GM12878 (cell line): ENCODE data around the gene DHX29. TPM values are rescaled to one million over a fixed set of nuclear protein-coding genes. Genes with fewer than 3 reads are reported as not detected.

Experiments
- ATAC-seq: fragments of 200-7000 bp; cut with Tn5 transposase; 3 replicates; pipeline ENCODE4 v1.9.1; 2020; ENCODE audit warnings: mild to moderate bottlenecking, moderate library complexity
- BruUV-seq: library from RNA; stranded (reverse); fragments of 400-500 nt; replicated peaks from 2 replicates; lab custom pipeline; 2021; lab: Mats Ljungman, UMichigan
- CTCF ChIA-PET: fragments of 300-600 bp; sonication (Branson Sonifier 250); formaldehyde crosslinking; extraction: SDS; loops from one replicate; lab custom pipeline; 2021; ENCODE audit warnings: inconsistent platforms; lab: Yijun Ruan, JAX
- POLR2A ChIA-PET: fragments of 350-600 bp; formaldehyde crosslinking; extraction: SDS; loops from one replicate; lab custom pipeline; 2021; ENCODE audit warnings: inconsistent platforms; lab: Charles Lee
- RAD21 ChIA-PET: fragments of 300-600 bp; sonication (Branson Sonifier 250); formaldehyde crosslinking; loops from one replicate; lab custom pipeline; 2023; ENCODE audit warnings: antibody characterized with exemption; ENCODE audit not compliant: unreplicated experiment; lab: Charles Lee
- SMC1A ChIA-PET: fragments of 300-600 bp; sonication (Branson Sonifier 250); formaldehyde crosslinking; loops from one replicate; lab custom pipeline; 2023; ENCODE audit not compliant: unreplicated experiment, uncharacterized antibody; lab: Charles Lee
- DNase-seq: peaks from one replicate; pipeline ENCODE4 v3.0.0-alpha.2; 2011; ENCODE audit warnings: low read depth, low spot score
- FAIRE-seq: peaks from 3 replicates; lab custom pipeline; 2011; peaks lifted over from hg19 to GRCh38; lab: Jason Lieb, UNC
- H2AFZ ChIP-seq: 2 replicates; pipeline ENCODE4 v1.6.0; 2011; ENCODE audit warnings: low read depth, low read length, control low read depth; ENCODE audit not compliant: control insufficient read depth
- H3K27ac ChIP-seq: 2 replicates; pipeline ENCODE4 v1.5.1; 2011; ENCODE audit warnings: control low read depth; ENCODE audit not compliant: control insufficient read depth, insufficient read depth
- H3K27me3 ChIP-seq, 2 experiments: replicated peaks in 1 of 2; 2 replicates each; pipeline versions ENCODE4 v1.6.0 to v1.6.1; 2011; ENCODE audit warnings: low read length in 1 of 2; ENCODE audit not compliant: control insufficient read depth in 2 of 2, insufficient read depth in 2 of 2
- H3K36me3 ChIP-seq, 2 experiments: 2 replicates each; pipeline ENCODE4 v1.5.1; 2011; ENCODE audit warnings: low read length in 1 of 2; ENCODE audit not compliant: control insufficient read depth in 2 of 2, insufficient read depth in 2 of 2
- H3K4me1 ChIP-seq: 2 replicates; pipeline ENCODE4 v1.6.1; 2011; ENCODE audit warnings: mild to moderate bottlenecking, low read length, moderate library complexity, mixed read lengths; ENCODE audit not compliant: control insufficient read depth, insufficient read depth
- H3K4me2 ChIP-seq: 2 replicates; pipeline ENCODE4 v1.6.0; 2011; ENCODE audit warnings: control low read depth; ENCODE audit not compliant: control insufficient read depth, insufficient read depth
- H3K4me3 ChIP-seq: fragments of 200-600 bp; sonication (generic); 2 replicates; pipeline ENCODE4 v1.5.1; 2016
- H3K79me2 ChIP-seq: 2 replicates; pipeline ENCODE4 v1.6.0; 2011; ENCODE audit warnings: low read length; ENCODE audit not compliant: control insufficient read depth, insufficient read depth
- H3K9ac ChIP-seq: 2 replicates; pipeline ENCODE4 v1.8.0; 2011; ENCODE audit warnings: low read length, control low read depth, mixed read lengths; ENCODE audit not compliant: control insufficient read depth, insufficient read depth
- H3K9me3 ChIP-seq: replicated peaks from 3 replicates; pipeline ENCODE4 v1.5.1; 2011; ENCODE audit warnings: mild to moderate bottlenecking, low read length; ENCODE audit not compliant: control insufficient read depth, insufficient read depth
- H4K20me1 ChIP-seq: 2 replicates; pipeline ENCODE4 v1.6.0; 2011; ENCODE audit not compliant: control insufficient read depth, insufficient read depth
- ATF3 ChIP-seq: IDR thresholded peaks from 2 replicates; pipeline ENCODE4 v1.6.1; 2011; ENCODE audit warnings: low read depth, mild to moderate bottlenecking, low read length, moderate library complexity, borderline replicate concordance; ENCODE audit errors: extremely low read depth
- CBFB ChIP-seq: IDR thresholded peaks from 2 replicates; pipeline ENCODE4 v1.6.1; 2016; ENCODE audit warnings: antibody characterized with exemption, low read depth
- CHD2 ChIP-seq: IDR thresholded peaks from 2 replicates; pipeline ENCODE4 v1.6.1; 2011; ENCODE audit warnings: low read depth, low read length, improper control_type of control experiment, borderline replicate concordance
- CTCF ChIP-seq, 3 experiments: IDR thresholded peaks in 2 of 3; conservative IDR thresholded peaks in 1 of 3; 2 replicates each; pipeline ENCODE4 v1.5.1; 2011; ENCODE audit warnings: low read depth in 3 of 3, low read length in 3 of 3, mild to moderate bottlenecking in 3 of 3, control low read depth in 2 of 3, moderate library complexity in 2 of 3, inconsistent platforms in 1 of 3, mixed read lengths in 1 of 3; ENCODE audit not compliant: control insufficient read depth in 2 of 3, insufficient read depth in 1 of 3; ENCODE audit errors: extremely low read depth in 1 of 3
- EZH2 ChIP-seq: IDR thresholded peaks from 2 replicates; pipeline ENCODE4 v1.6.1; 2012; ENCODE audit warnings: low read depth, mild to moderate bottlenecking, control low read depth, inconsistent platforms, low read length, borderline replicate concordance; ENCODE audit not compliant: control insufficient read depth
- GATAD2B ChIP-seq: fragments of 450-650 bp; conservative IDR thresholded peaks from 2 replicates; pipeline ENCODE4 v1.6.1; 2017; ENCODE audit warnings: low read depth, mild to moderate bottlenecking, moderate library complexity
- JUND ChIP-seq: IDR thresholded peaks from 2 replicates; pipeline ENCODE4 v1.6.1; 2012; ENCODE audit warnings: low read depth, mild to moderate bottlenecking, low read length, improper control_type of control experiment, moderate library complexity
- KLF5 ChIP-seq: fragments of 450-650 bp; IDR thresholded peaks from 2 replicates; pipeline ENCODE4 v1.6.1; 2014; ENCODE audit warnings: mild to moderate bottlenecking; ENCODE audit not compliant: partially characterized antibody
- LARP7 ChIP-seq: fragments of 450-650 bp; IDR thresholded peaks from 2 replicates; pipeline ENCODE4 v1.6.1; 2017; ENCODE audit warnings: mild to moderate bottlenecking
- MLLT1 ChIP-seq: fragments of 450-650 bp; IDR thresholded peaks from 2 replicates; pipeline ENCODE4 v1.6.1; 2016; ENCODE audit warnings: mild to moderate bottlenecking
- RCOR1 ChIP-seq: conservative IDR thresholded peaks from 2 replicates; pipeline ENCODE4 v1.6.1; 2012; ENCODE audit warnings: low read depth, low read length, improper control_type of control experiment
- SUZ12 ChIP-seq: fragments of 200-600 bp; sonication (generic); IDR thresholded peaks from one replicate; pipeline ENCODE4 v1.6.1; 2018; ENCODE audit warnings: antibody characterized with exemption, mild to moderate bottlenecking; ENCODE audit not compliant: unreplicated experiment
- WRNIP1 ChIP-seq: IDR thresholded peaks from 2 replicates; pipeline ENCODE4 v1.6.1; 2011; ENCODE audit warnings: low read depth, low read length, improper control_type of control experiment, borderline replicate concordance
- ZNF274 ChIP-seq: IDR thresholded peaks from one replicate; pipeline ENCODE4 v1.8.0; 2011; ENCODE audit not compliant: insufficient read length, insufficient read depth
- WGBS: methylation state at CpG from one replicate; pipeline ENCODE4 v1.1.6; 2016; ENCODE audit warnings: low lambda C conversion rate; ENCODE audit not compliant: insufficient replicate concordance, insufficient coverage; ENCODE audit errors: missing lambda C conversion rate; 5-methylcytosine and 5-hydroxymethylcytosine counted together
- in situ Hi-C: fragments of 300-500 bp; cut with MboI; formaldehyde crosslinking; loops from 9 replicates; pipeline ENCODE4 v1.14.3; 2018; ENCODE audit warnings: mixed read lengths
- intact Hi-C: fragments of 100-400 bp; cut with micrococcal nuclease; formaldehyde crosslinking; loops from one replicate; pipeline ENCODE4 v1.14.2; 2022; ENCODE audit not compliant: unreplicated experiment
- polyA plus RNA-seq, 11 experiments: library from polyadenylated mRNA; depleted of rRNA in 4 of 11; unstranded in 6 of 11; stranded (reverse) in 5 of 11; fragments of >200 nt; fragmentation: Nextera tagmentation in 4 of 11; fragmentation: Illumina TruSeq in 1 of 11; extraction: Ambion mirVana in 4 of 11; extraction: Trizol in 1 of 11; gene quantifications; 1 replicate in 1 of 11; 2 replicates in 10 of 11; pipeline versions ENCODE4 v1.2.1 to v1.2.3, GENCODE V29; 2011 to 2016; ENCODE audit warnings: inconsistent platforms in 2 of 11, missing spikeins in 2 of 11, low read depth in 1 of 11
- total RNA-seq, 4 experiments: library from RNA; depleted of rRNA in 3 of 4; stranded (reverse); fragments of >200 nt in 3 of 4; fragmentation: Illumina TruSeq in 1 of 4; extraction: Trizol in 1 of 4; gene quantifications; 2 replicates each; pipeline versions ENCODE4 v1.2.1 to v1.2.3, GENCODE V29; 2013 to 2021

The DHX29 gene
- total and polyA plus RNA-seq, 10 of the 15 experiments (the other 5 are each of a cell fraction or from before 2014, with no cell fraction given) = 5.3 to 49.1 (median 17.2) TPM

- TF ChIP-seq CHD2 (no peak), SUZ12 (peak; percentile 31), RCOR1 (no peak), LARP7 (no peak), MLLT1 (no peak), ATF3 (no peak), KLF5 (no peak), JUND (no peak), EZH2 (0 out of 2 replicates have a peak, but pooled peaks have one; percentile 13), WRNIP1 (no peak), CBFB (no peak), ZNF274 (no peak), CTCF (IDR thresholded peaks at IDR 0.05 in 2 of 3, conservative IDR thresholded peaks at IDR 0.05 in 1 of 3; ENCODE audit: control insufficient read depth in 2 of 3, extremely low read depth in 1 of 3, insufficient read depth in 1 of 3, low read depth in 3 of 3, low read length in 3 of 3) (no peak), GATAD2B (no peak)
- Histone ChIP-seq H3K9ac (no peak overlapping the region), H3K36me3 (no peaks in the 10 kb centered on the region), H3K79me2 (no peaks in the 10 kb centered on the region), H3K4me1 (peaks cover 9% of the 10 kb centered on the region), H4K20me1 (no peaks in the 10 kb centered on the region), H3K4me2 (peak overlapping the region; percentile 97), H3K27me3 (peaks cover 23 to 32% of the 10 kb centered on the region in 2 experiments), H2AFZ (peak overlapping the region; percentile 10; the same call in 1 of the 2 replicates), H3K4me3 (peak overlapping the region; percentile 62; the same call in 1 of the 2 replicates), H3K27ac (no peak overlapping the region), H3K9me3 (no peaks in the 10 kb centered on the region)
- ChIA-PET POLR2A (no interaction called here), SMC1A (no interaction called here), RAD21 (no interaction called here), CTCF (interaction anchor here (0.9 kb wide), 1 partner anchor 16 kb away, joined by 3 read pairs; no protein-coding TSS in a partner anchor)
- DNase-seq (no peak), ATAC-seq (no peak), FAIRE-seq (no peak)
- intact Hi-C loops = no loop called here
- 20% methylated on average over 31 of the region's 31 CpGs for WGBS
- no TSS peak for BruUV-seq
- in situ Hi-C loops = no loop called here
Observed at GRCh38 chr5:55234121-55234700, 73.3 kb downstream of the DHX29 start.
